Smooth muscle cell (in vitro differentiated cells): ENCODE results near the gene LMX1B. TPM values are rescaled to one million over a fixed set of nuclear protein-coding genes. Genes with fewer than 3 reads are reported as not detected.

Experiments used
- DNase-seq: peaks from one replicate; lab custom pipeline; 2025; ENCODE audit not compliant: unreplicated experiment; lab: John Stamatoyannopoulos, UW
- H2AFZ ChIP-seq: fragments of 200-600 bp; sonication (generic); 2 replicates; pipeline ENCODE4 v1.6.0; 2016; ENCODE audit warnings: antibody characterized with exemption, low read depth, mild to moderate bottlenecking
- H3F3A ChIP-seq: fragments of 200-600 bp; sonication (generic); 2 replicates; pipeline ENCODE4 v1.6.0; 2017; ENCODE audit warnings: antibody characterized with exemption, low read depth
- H3K27ac ChIP-seq: fragments of 200-600 bp; sonication (generic); 2 replicates; pipeline ENCODE4 v1.5.1; 2016; ENCODE audit warnings: low read depth, mild to moderate bottlenecking
- H3K27me3 ChIP-seq: fragments of 200-600 bp; sonication (generic); 2 replicates; pipeline ENCODE4 v1.6.1; 2016; ENCODE audit warnings: low read depth, mild to moderate bottlenecking
- H3K36me3 ChIP-seq: fragments of 200-600 bp; sonication (generic); 2 replicates; pipeline ENCODE4 v1.5.1; 2016; ENCODE audit warnings: low read depth
- H3K4me1 ChIP-seq: fragments of 200-600 bp; sonication (generic); 2 replicates; pipeline ENCODE4 v1.5.1; 2016; ENCODE audit warnings: low read depth
- H3K4me2 ChIP-seq: fragments of 200-600 bp; sonication (generic); 2 replicates; pipeline ENCODE4 v1.6.0; 2016; ENCODE audit warnings: mild to moderate bottlenecking
- H3K4me3 ChIP-seq: fragments of 200-600 bp; sonication (generic); 2 replicates; pipeline ENCODE4 v1.5.1; 2016; ENCODE audit warnings: mild to moderate bottlenecking
- H3K79me2 ChIP-seq: fragments of 200-600 bp; sonication (generic); 2 replicates; pipeline ENCODE4 v1.6.0; 2016; ENCODE audit warnings: low read depth, mild to moderate bottlenecking
- H3K9ac ChIP-seq: fragments of 200-600 bp; sonication (generic); 2 replicates; pipeline ENCODE4 v1.6.0; 2016; ENCODE audit warnings: low read depth
- H3K9me3 ChIP-seq: fragments of 200-600 bp; sonication (generic); replicated peaks from 2 replicates; pipeline ENCODE4 v1.5.1; 2016; ENCODE audit warnings: low read depth
- H4K20me1 ChIP-seq: fragments of 200-600 bp; sonication (generic); 2 replicates; pipeline ENCODE4 v1.6.0; 2016; ENCODE audit warnings: low read depth
- WGBS: methylation state at CpG from one replicate; pipeline ENCODE4 v1.1.7; 2016; ENCODE audit warnings: low lambda C conversion rate; 5-methylcytosine and 5-hydroxymethylcytosine counted together
- polyA plus RNA-seq: library from polyadenylated mRNA; unstranded; fragments of >200 nt; fragmentation: Nextera tagmentation; extraction: Ambion mirVana; gene quantifications from 2 replicates; pipeline ENCODE4 v1.2.1, GENCODE V29; 2016
- total RNA-seq: library from RNA; depleted of rRNA; stranded (reverse); fragments of >200 nt; gene quantifications from 2 replicates; pipeline ENCODE4 v1.2.3, GENCODE V29; 2014
- TF ChIP-seq, protein P1 (sequence below): fragments of 200-600 bp; sonication (generic); IDR thresholded peaks from 2 replicates; pipeline ENCODE4 v1.5.1; 2017; ENCODE audit warnings: borderline replicate concordance, mild to moderate bottlenecking, antibody characterized with exemption; ENCODE audit not compliant: insufficient read depth, poor library complexity, severe bottlenecking

The LMX1B gene
- total and polyA plus RNA-seq, 2 experiments from 2014 or later, result not detected

DNA sequence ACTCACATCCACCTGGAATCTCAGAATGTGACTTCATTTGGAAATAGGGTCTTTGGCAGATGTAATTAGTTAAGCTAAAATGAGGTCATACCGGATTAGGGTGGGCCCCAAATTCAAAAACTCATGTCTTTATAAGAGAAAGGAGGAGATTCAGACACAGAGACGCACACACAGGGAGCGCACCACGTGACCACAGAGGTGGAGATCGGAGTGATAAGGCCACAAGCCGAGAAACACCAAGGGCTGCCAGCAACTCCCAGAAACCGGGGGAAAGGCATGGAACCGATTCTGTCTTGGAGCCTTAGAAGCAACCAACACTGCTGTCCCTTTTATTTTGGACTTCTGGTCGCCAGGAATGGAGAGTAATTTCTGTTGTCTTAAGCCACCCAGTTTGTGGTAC, 31.8 kb upstream of the LMX1B start:
- Histone ChIP-seq H3F3A (no peaks in the 10 kb centered on the region), H4K20me1 (no peaks in the 10 kb centered on the region), H3K36me3 (no peaks in the 10 kb centered on the region), H3K27me3 (peaks cover 33% of the 10 kb centered on the region), H3K4me3 (no peak overlapping the region), H3K4me2 (no peak overlapping the region), H3K4me1 (no peaks in the 10 kb centered on the region), H3K27ac (no peak overlapping the region), H2AFZ (no peak overlapping the region), H3K9me3 (no peaks in the 10 kb centered on the region), H3K79me2 (no peaks in the 10 kb centered on the region), H3K9ac (no peak overlapping the region)
- 80% methylated on average over 9 of the region's 9 CpGs for WGBS
- TF ChIP-seq, protein P1, sequence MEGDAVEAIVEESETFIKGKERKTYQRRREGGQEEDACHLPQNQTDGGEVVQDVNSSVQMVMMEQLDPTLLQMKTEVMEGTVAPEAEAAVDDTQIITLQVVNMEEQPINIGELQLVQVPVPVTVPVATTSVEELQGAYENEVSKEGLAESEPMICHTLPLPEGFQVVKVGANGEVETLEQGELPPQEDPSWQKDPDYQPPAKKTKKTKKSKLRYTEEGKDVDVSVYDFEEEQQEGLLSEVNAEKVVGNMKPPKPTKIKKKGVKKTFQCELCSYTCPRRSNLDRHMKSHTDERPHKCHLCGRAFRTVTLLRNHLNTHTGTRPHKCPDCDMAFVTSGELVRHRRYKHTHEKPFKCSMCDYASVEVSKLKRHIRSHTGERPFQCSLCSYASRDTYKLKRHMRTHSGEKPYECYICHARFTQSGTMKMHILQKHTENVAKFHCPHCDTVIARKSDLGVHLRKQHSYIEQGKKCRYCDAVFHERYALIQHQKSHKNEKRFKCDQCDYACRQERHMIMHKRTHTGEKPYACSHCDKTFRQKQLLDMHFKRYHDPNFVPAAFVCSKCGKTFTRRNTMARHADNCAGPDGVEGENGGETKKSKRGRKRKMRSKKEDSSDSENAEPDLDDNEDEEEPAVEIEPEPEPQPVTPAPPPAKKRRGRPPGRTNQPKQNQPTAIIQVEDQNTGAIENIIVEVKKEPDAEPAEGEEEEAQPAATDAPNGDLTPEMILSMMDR, result no peak
- no peak for DNase-seq

DNA sequence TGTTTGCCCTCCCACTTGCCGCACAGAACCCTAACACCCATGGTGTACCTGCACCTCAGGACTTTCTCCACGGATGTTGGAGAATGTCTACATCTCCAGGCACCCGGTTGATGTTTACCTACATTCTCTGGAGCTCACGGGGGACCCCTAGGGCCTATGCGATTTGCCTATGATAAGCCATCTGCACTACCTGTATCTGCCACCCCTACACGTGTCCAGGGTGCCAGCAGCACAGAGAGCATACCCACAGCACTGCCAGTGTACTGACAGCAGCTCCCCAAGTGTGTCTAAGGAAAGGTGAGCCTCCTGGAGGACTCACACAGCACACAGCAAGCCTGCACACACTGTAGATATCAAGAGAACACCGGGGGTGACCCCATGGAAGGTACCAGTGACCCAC, 31.3 kb upstream of the LMX1B start:
- Histone ChIP-seq H3K4me3 (no peak overlapping the region), H3K4me1 (no peaks in the 10 kb centered on the region), H3K27me3 (peaks cover 30% of the 10 kb centered on the region), H3K9ac (no peak overlapping the region), H4K20me1 (no peaks in the 10 kb centered on the region), H3K9me3 (no peaks in the 10 kb centered on the region), H3K4me2 (no peak overlapping the region), H3K27ac (no peak overlapping the region), H3K36me3 (no peaks in the 10 kb centered on the region), H2AFZ (no peak overlapping the region), H3F3A (no peaks in the 10 kb centered on the region), H3K79me2 (no peaks in the 10 kb centered on the region)
- TF ChIP-seq, protein P1, result no peak
- 89% methylated on average over 7 of the region's 7 CpGs for WGBS
- DNase-seq, result no peak

DNA sequence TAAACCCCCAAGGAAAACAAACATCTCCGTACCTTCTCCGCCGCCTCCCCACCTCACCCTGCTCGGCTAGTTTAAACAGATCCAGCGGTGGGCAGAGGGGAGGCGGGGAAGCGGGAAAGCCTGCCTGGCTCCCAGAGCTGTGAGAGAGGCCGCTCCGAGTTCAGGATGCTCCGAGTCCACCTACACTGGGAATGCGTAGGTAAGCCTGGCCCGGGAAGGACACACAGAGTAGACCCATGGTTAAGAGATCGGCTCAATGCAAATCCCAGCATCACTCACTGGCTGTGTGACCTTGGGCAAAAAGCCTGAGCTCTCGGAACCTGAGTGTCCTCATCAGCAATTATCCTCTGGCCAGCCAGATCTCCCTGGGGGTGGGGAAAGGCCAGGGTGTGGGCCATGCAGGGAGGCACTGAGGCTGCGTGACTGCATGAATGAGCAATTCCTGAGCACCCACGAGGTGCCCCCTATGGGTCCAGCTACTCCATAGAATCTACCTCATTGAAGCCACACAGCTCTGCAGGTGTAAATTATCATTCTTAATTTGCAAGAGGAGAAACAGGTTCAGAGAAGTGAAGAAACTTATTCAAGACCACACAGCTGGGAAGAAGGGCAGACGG, 30.5 kb upstream of the LMX1B start:
- Histone ChIP-seq H3K36me3 (no peaks in the 10 kb centered on the region), H3K9ac (no peak overlapping the region), H4K20me1 (no peaks in the 10 kb centered on the region), H2AFZ (no peak overlapping the region), H3K27ac (no peak overlapping the region), H3F3A (no peaks in the 10 kb centered on the region), H3K4me1 (no peaks in the 10 kb centered on the region), H3K79me2 (no peaks in the 10 kb centered on the region), H3K4me2 (no peak overlapping the region), H3K27me3 (peaks cover 22% of the 10 kb centered on the region), H3K4me3 (no peak overlapping the region), H3K9me3 (no peaks in the 10 kb centered on the region)
- DNase-seq, result no peak
- TF ChIP-seq, protein P1, result no peak
- 86% methylated on average over 17 of the region's 17 CpGs for WGBS

DNA sequence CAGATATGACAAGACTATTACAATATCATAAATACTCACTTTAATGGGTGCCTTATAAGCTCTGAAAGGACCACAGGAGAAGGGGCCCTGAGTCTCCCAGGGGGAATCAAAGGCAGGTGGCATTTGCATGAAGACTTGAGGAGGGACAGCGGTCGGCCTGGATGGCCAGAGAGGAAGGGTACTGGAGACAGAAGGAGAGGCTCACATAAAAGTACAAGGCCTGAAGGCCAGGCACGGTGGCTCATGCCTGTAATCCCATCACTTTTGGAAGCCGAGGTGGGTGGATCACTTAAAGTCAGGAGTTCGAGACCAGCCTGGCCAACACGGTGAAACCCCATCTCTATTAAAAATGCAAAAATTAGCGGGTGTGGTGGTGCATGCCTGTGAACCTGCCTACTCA, 29.1 kb upstream of the LMX1B start:
- Histone ChIP-seq H3K9ac (no peak overlapping the region), H3K4me1 (no peaks in the 10 kb centered on the region), H3K27ac (no peak overlapping the region), H3K9me3 (no peaks in the 10 kb centered on the region), H3K36me3 (no peaks in the 10 kb centered on the region), H4K20me1 (no peaks in the 10 kb centered on the region), H2AFZ (no peak overlapping the region), H3K4me2 (no peak overlapping the region), H3K79me2 (no peaks in the 10 kb centered on the region), H3K27me3 (peaks cover 22% of the 10 kb centered on the region), H3F3A (no peaks in the 10 kb centered on the region), H3K4me3 (no peak overlapping the region)
- 89% methylated on average over 7 of the region's 7 CpGs for WGBS
- TF ChIP-seq, protein P1, result no peak
- no peak for DNase-seq
